VCaP (cell line): ENCODE measurements around the gene NLE1.

ENCODE experiments used
- H3K27ac ChIP-seq: fragments of 450-650 bp; 2 replicates; pipeline ENCODE4 v1.5.1; 2017
- TF ChIP-seq, protein P1 (sequence below): fragments of 450-650 bp; conservative IDR thresholded peaks from 2 replicates; pipeline ENCODE4 v1.5.1; 2017; ENCODE audit warnings: mild to moderate bottlenecking, moderate library complexity

NLE1 gene

GRCh38 chr17:35149941-35150340, 7.8 kb upstream of the NLE1 start:
- H3K27ac ChIP-seq: no peak overlapping the region

GRCh38 chr17:35148144-35148543, 6.0 kb upstream of the NLE1 start:
- TF ChIP-seq, protein P1, sequence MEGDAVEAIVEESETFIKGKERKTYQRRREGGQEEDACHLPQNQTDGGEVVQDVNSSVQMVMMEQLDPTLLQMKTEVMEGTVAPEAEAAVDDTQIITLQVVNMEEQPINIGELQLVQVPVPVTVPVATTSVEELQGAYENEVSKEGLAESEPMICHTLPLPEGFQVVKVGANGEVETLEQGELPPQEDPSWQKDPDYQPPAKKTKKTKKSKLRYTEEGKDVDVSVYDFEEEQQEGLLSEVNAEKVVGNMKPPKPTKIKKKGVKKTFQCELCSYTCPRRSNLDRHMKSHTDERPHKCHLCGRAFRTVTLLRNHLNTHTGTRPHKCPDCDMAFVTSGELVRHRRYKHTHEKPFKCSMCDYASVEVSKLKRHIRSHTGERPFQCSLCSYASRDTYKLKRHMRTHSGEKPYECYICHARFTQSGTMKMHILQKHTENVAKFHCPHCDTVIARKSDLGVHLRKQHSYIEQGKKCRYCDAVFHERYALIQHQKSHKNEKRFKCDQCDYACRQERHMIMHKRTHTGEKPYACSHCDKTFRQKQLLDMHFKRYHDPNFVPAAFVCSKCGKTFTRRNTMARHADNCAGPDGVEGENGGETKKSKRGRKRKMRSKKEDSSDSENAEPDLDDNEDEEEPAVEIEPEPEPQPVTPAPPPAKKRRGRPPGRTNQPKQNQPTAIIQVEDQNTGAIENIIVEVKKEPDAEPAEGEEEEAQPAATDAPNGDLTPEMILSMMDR: no peak
- no peak overlapping the region for H3K27ac ChIP-seq

More at GRCh38 chr17:35149941-35150340, 7.8 kb upstream of the NLE1 start:
- TF ChIP-seq, protein P1: no peak

DNA sequence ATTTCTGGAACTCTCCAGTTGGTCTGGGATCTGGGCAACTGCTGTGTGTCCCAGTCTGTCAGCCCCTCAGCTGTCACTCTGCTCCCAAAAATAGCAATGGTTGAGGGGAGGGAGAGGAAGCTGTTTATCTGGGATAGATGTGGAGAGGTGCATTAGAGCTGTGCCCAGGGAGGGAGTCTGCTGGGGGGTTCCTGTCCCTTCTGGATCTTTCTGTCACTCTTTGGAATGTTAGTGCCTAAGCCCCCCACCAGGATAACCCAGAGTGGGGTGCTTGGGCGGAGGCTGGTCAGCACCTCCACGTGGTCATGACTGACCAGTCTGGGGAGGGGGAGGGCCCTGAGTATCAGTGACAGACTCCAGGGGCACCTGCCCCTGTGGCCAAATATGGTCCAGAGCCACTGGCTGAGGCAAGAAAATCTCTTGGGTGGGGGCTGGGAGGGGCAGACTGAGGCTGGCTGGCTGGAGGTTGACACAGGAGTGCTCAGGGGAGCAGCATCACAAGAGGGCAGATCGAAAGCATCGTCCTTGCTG, 5.3 kb upstream of the NLE1 start, which contains the start of gene UNC45B:
Gene UNC45B (plus strand): TSS at position 443 of the 531 bp plus-strand sequence. CDS start 447 bp downstream, outside the sequence.
- TF ChIP-seq, protein P1: no peak

DNA sequence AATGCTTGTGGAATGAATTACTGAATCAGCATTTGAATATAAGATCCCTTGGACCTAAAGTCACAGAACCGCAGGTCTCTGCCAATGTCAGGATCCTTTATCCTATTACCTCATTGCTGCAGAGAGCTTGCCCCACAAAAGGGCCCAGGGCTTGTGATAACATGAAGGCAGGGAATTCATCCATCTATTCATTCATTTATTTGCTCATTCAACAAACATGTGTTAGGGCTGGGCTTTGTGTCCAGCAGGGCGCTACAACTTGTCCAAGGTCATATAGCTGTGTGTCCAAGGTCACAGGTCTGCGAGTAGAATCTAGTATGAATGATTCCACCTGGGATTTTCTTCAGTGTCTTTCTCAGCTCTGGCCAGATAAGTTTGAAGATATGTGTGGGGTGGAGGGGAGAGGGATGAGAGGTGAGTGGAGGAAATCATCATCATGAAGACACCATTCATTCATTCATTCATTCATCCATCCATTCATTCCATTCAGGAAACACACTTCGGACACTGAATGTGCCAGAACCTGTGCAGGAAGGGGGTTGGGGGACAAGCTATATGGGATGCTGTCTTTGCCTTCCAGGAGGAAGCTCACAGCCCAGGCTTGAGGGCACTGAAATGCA, 4.2 kb upstream of the NLE1 start:
- TF ChIP-seq, protein P1: no peak
- no peak overlapping the region for H3K27ac ChIP-seq

More for the DNA sequence above, 5.3 kb upstream of the NLE1 start, which contains the start of gene UNC45B:
- no peak within 1 kb of the TSS for H3K27ac ChIP-seq

DNA sequence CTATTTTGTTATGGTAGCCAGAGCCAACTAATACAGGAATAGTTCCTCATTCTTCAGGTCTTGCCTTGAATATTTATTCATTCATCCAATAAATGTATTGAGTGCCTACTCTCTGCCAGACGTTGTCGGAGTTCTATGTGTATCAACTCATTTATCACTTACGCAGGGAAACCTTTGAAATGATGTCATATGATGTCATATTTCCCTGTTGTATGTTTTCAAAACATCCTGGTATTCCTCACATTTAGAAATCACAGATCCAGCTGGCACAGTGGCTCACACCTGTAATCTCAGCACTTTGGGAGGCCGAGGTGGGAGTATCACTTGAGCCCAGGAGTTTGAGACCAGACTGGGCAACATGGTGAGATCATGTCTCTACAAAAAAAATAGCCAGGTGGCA, 2.7 kb upstream of the NLE1 start:
- no peak overlapping the region for H3K27ac ChIP-seq
- TF ChIP-seq, protein P1: no peak

GRCh38 chr17:35142467-35142796, 329 bp upstream of the NLE1 start:
- peak overlapping the region; percentile 81; the same call in 1 of the 2 replicates for H3K27ac ChIP-seq
- TF ChIP-seq, protein P1: no peak; the same call in 1 of the 2 replicates

- TF ChIP-seq, protein P1: no peak
- H3K27ac ChIP-seq: no peak overlapping the region
Measured at GRCh38 chr17:35138218-35138617, 3.9 kb downstream of the NLE1 start.
